ENCODE data around the gene GARNL3.

GARNL3 gene

GRCh38 chr9:127241354-127241753, 23.2 kb upstream of the GARNL3 start:
- FAIRE-seq, result no peak

- FAIRE-seq, result no peak
These were observed 19.7 kb upstream of the GARNL3 start for GRCh38 chr9:127244609-127245601.

- FAIRE-seq, result no peak
These were observed 18.9 kb upstream of the GARNL3 start for GRCh38 chr9:127245637-127246164.

GRCh38 chr9:127248241-127248640, 16.3 kb upstream of the GARNL3 start:
- no peak for FAIRE-seq

- no peak for FAIRE-seq
These were observed 14.7 kb upstream of the GARNL3 start for GRCh38 chr9:127249877-127250276.

- FAIRE-seq, result no peak
These were observed 13.6 kb upstream of the GARNL3 start for GRCh38 chr9:127250896-127251391.

- FAIRE-seq, result no peak
These were observed 11.9 kb upstream of the GARNL3 start for GRCh38 chr9:127252410-127253318.

- no peak for FAIRE-seq
These were observed 11.1 kb upstream of the GARNL3 start for GRCh38 chr9:127253446-127253845.

- no peak for FAIRE-seq
These were observed 8.9 kb upstream of the GARNL3 start for GRCh38 chr9:127255692-127256091.

GRCh38 chr9:127256324-127256723, 8.2 kb upstream of the GARNL3 start:
- FAIRE-seq, result no peak

- FAIRE-seq, result no peak
These were observed 5.7 kb upstream of the GARNL3 start for GRCh38 chr9:127258606-127259471.

- FAIRE-seq, result no peak
These were observed 2.0 kb upstream of the GARNL3 start for GRCh38 chr9:127262602-127263001.

- no peak for FAIRE-seq
These were observed 1.3 kb upstream of the GARNL3 start for GRCh38 chr9:127263237-127263636.

- no peak for FAIRE-seq
These were observed 910 bp upstream of the GARNL3 start for GRCh38 chr9:127263664-127264063.

GRCh38 chr9:127267793-127268525, 3.4 kb downstream of the GARNL3 start:
- no peak for FAIRE-seq

- FAIRE-seq, result no peak
These were observed 4.9 kb downstream of the GARNL3 start for GRCh38 chr9:127269449-127269848.

- FAIRE-seq, result no peak
These were observed 8.8 kb downstream of the GARNL3 start for GRCh38 chr9:127273326-127273725.

GRCh38 chr9:127277099-127277498, 12.5 kb downstream of the GARNL3 start:
- no peak for FAIRE-seq

- FAIRE-seq, result no peak
These were observed 13.2 kb downstream of the GARNL3 start for GRCh38 chr9:127277770-127278169.

- no peak for FAIRE-seq
These were observed 13.8 kb downstream of the GARNL3 start for GRCh38 chr9:127278372-127278771.

GRCh38 chr9:127279717-127280285, 15.2 kb downstream of the GARNL3 start:
- no peak for FAIRE-seq
